NT2/D1 (cell line): Measurements from ENCODE around the gene TERT.

Experiments used
- SUZ12 ChIP-seq: IDR thresholded peaks from 2 replicates; pipeline ENCODE4 v1.6.1; 2011; ENCODE audit not compliant: insufficient read length, insufficient read depth; ENCODE audit errors: extremely low read depth
- YY1 ChIP-seq: IDR thresholded peaks from 2 replicates; pipeline ENCODE4 v1.6.1; 2011; ENCODE audit not compliant: insufficient read length, insufficient read depth
- ZNF274 ChIP-seq: IDR thresholded peaks from 2 replicates; pipeline ENCODE4 v1.6.1; 2011; ENCODE audit warnings: mild to moderate bottlenecking, low read depth, low read length

- TF ChIP-seq ZNF274 = no peak
- TF ChIP-seq YY1 = no peak
- no peak for TF ChIP-seq SUZ12
These were observed 39.7 kb downstream of the TERT start for GRCh38 chr5:1255081-1255561.
